ENCODE results near the gene MYBPC3.

- TF ChIP-seq FOSB (CRISPR knock-in tag; IDR thresholded peaks at IDR 0.05) (no peak), CTCF (IDR thresholded peaks at IDR 0.05) (no peak), CEBPB (IDR thresholded peaks at IDR 0.05) (no peak)
Observed at GRCh38 chr11:47374720-47375019, 22.2 kb upstream of the MYBPC3 start.
